SIG-M5 (cell line): Measurements from ENCODE around the gene PHACTR3.

ENCODE experiments used
- DNase-seq: peaks from one replicate; lab custom pipeline; 2025; lab: John Stamatoyannopoulos, UW

PHACTR3 gene

GRCh38 chr20:59696476-59696875 is 92.1 kb downstream of the PHACTR3 start:
- no peak for DNase-seq

DNA sequence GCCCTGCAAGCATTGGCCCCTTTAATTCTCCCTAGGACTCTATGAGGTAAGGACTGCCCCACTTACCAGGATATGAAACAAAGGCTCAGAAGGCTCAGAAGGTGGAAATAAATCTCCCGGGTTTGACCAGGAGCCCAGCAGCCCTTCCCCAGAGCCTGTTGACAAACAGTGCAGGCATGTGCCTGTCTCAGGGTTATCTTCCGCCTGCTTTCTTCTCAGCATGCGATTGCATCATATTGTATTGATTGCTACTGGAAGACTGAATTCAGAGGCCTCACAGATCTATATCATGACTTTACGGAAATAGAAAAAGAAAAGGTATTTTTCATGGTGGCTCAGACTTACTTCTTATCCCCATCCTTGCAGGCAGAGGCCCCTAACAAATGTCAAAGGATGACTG is 92.7 kb downstream of the PHACTR3 start:
- no peak for DNase-seq

GRCh38 chr20:59698598-59698997 is 94.3 kb downstream of the PHACTR3 start:
- DNase-seq = no peak

GRCh38 chr20:59701236-59701635 is 96.9 kb downstream of the PHACTR3 start:
- DNase-seq = no peak

DNA sequence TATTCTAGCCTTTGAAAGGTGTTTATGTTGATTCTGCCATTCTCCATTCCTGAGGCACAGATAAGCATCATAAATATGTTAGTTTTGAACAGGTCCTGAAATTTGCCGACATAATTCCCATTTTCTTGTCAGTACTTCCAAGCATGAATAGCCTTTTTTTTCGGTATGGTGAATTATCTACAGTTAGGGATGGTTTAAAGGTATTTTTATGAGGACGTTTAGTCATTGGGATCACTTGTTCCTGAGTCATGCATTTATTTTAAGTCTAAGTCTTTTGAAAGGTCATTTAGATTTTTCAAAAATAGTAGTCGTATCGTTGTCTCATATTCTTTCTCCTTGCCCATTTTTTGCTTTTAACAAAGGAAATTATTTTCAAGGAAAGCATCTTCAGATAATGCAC is 98.7 kb downstream of the PHACTR3 start:
- DNase-seq = no peak

- no peak for DNase-seq
These were observed 101.5 kb downstream of the PHACTR3 start for GRCh38 chr20:59705651-59706399.

DNA sequence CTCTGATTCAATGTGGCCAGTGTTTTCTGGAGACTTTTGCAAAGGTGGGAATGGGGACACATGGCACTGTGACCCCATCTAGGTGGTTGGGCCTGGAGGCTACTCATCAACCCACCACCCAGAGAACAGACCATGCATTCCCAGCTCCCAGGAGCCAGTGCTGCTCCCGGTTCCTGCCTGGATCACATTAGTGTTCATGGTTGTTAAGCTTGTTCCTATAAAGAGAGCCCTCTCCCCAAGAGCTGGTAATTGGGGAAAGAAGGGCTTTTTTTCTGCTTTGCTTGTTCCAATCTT is 102.0 kb downstream of the PHACTR3 start:
- no peak for DNase-seq

GRCh38 chr20:59708326-59708725 is 104.0 kb downstream of the PHACTR3 start:
- no peak for DNase-seq

- no peak for DNase-seq
These were observed 105.3 kb downstream of the PHACTR3 start for GRCh38 chr20:59709636-59710035.

- DNase-seq = no peak
These were observed 113.7 kb downstream of the PHACTR3 start for GRCh38 chr20:59718071-59718470.

GRCh38 chr20:59718751-59719150 is 114.4 kb downstream of the PHACTR3 start:
- DNase-seq = no peak

GRCh38 chr20:59720013-59720412 is 115.7 kb downstream of the PHACTR3 start:
- no peak for DNase-seq

- no peak for DNase-seq
These were observed 117.0 kb downstream of the PHACTR3 start for GRCh38 chr20:59721386-59721785.

GRCh38 chr20:59723108-59723500 is 118.8 kb downstream of the PHACTR3 start:
- DNase-seq = peak; percentile 95

DNA sequence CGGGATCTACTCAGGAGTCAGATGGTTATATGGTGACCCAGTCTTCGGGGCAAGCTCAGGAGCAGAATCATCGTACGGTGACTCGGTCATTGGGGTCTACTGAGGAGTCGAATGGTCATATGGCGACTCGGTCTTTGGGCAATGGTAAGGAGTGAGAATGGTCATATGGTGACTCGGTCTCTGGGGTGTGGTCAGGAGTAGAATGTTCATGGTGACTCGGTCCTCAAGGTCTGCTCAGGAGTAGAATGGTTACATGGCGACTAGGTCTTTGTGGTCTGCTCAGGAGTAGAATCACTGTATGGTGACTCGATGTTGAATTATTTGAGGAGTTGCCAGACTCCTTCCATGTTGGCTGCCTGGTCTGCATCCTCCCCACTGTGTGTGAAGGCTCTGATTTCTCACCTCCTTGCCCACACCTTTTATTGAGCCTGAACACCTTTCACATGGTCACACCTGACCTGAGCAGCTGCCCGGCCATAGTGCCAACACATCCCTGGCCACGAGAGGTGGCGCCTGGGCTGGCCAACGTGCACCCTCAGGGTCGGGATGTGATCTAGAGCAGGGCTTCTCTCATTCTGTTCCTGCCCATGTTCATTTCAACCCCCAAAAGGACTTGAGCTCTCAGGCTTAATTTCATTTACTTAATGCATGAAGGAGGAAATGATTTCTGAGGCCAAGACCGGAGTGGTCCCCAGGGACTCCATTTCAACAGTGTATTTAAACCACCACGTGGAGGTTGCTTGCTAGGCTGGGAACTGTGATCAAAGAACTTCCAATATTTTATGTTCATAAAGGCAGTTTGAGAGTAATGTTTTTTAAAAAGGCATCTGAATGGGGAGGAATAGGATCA is 119.5 kb downstream of the PHACTR3 start:
- DNase-seq = no peak

GRCh38 chr20:59724457-59725366 is 120.4 kb downstream of the PHACTR3 start:
- DNase-seq = no peak

GRCh38 chr20:59725476-59726280 is 121.3 kb downstream of the PHACTR3 start:
- no peak for DNase-seq

DNA sequence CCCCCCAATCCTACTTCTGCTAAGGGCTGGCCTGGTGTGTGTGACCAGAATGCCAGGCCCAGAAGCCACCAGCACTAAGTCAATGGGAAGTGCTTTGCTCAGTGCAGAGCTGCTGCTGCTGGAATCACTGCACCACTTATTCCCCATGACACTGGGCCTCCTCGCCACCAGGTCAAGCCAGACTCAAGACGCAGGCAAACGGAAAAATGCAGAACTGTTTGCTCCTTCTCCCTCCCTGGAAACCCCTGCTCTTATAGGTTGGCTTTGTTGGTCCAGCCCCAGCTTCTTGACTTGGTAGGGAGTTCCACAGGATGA is 121.9 kb downstream of the PHACTR3 start:
- DNase-seq = no peak

DNA sequence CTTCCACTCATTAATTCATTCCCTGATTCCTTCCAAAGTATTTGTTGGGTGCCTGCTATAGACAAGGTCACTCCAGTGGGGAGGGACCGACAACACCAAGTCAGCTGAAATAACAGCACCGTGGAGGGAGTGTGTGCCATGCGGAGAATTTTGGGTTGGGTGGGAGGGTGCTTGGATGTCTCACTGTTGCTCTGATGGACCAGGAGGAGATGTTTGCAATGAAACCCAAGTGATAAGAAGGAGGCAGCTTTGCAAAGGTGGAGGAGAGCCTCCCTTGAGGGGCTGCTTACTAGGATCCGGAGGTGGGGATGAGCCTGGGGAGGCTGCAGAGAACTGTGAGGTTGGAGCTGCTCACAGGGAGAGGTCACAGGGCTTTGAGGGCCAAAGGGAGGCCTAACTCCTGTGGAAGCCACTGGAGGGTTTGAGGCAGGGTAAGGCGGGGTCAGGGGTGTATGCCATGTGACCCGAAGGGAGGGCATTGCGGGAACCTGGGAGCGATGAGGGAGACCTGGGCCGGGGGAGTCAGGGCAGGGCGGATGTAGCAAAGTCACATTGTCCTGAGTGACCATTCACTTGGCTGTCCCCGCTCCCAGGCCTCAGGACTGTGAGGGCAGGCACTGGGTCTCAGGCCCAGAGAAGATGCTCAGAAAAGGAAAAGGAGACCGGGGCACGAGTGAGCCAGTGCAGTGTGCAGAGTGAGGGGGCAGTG is 124.5 kb downstream of the PHACTR3 start:
- DNase-seq = no peak

GRCh38 chr20:59729506-59729905 is 125.2 kb downstream of the PHACTR3 start:
- no peak for DNase-seq

DNA sequence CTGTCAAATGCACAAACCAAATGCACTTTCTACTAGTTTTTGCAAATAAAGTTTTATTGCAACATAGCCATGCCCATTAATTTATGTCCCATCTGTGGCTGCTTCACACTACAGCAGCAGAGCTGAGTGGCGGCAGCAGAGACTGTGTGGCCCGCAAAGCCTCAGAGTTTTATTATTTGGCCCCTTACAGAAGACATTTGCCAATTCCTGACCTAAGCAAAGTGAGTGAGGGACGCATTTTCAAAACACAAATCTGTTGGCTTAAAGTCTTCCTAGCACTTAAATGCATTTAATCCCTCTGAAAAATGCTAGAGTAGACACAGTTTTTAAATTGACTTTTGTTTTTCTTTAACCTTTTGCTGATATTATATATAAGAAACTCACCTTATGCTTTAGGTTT is 126.4 kb downstream of the PHACTR3 start:
- no peak for DNase-seq
